Esophagus squamous epithelium (tissue), 5 donors: ENCODE results near the gene LRBA. TPM values are rescaled to one million over a fixed set of nuclear protein-coding genes. Genes with fewer than 3 reads are reported as not detected.

Experiments
- DNase-seq: peaks from one replicate; lab custom pipeline; 2025; lab: John Stamatoyannopoulos, UW
- H3K27ac ChIP-seq, 4 donors: fragments of 200-600 bp; sonication (generic); one replicate each; pipeline ENCODE4 v1.5.1; 2016 to 2019; ENCODE audit warnings: mild to moderate bottlenecking in 1 of 4
- H3K27me3 ChIP-seq, 4 donors: fragments of 200-600 bp; sonication (generic); 1 replicate in 3 of 4; 2 replicates in 1 of 4; pipeline versions ENCODE4 v1.5.1 to v1.6.0; 2017 to 2021; ENCODE audit warnings: antibody characterized with exemption in 1 of 4
- H3K36me3 ChIP-seq, 3 donors: fragments of 200-600 bp; sonication (generic); one replicate each; pipeline ENCODE4 v1.5.1; 2016 to 2019
- H3K4me1 ChIP-seq, 3 donors: fragments of 200-600 bp; sonication (generic); one replicate each; pipeline ENCODE4 v1.5.1; 2017 to 2019
- H3K4me3 ChIP-seq, 4 donors: fragments of 200-600 bp; sonication (generic); 1 replicate in 3 of 4; 2 replicates in 1 of 4; pipeline ENCODE4 v1.5.1; 2016 to 2019; ENCODE audit warnings: mild to moderate bottlenecking in 2 of 4, moderate library complexity in 1 of 4
- H3K9me3 ChIP-seq, 3 donors: fragments of 200-600 bp; sonication (generic); one replicate each; pipeline ENCODE4 v1.5.1; 2016 to 2019
- CTCF ChIP-seq, 6 experiments: fragments of 450-650 bp in 4 of 6; fragments of 200-600 bp in 2 of 6; sonication (generic) in 2 of 6; IDR thresholded peaks; one replicate each; pipeline ENCODE4 v1.5.1; 2016 to 2019; ENCODE audit warnings: antibody characterized with exemption in 6 of 6, mild to moderate bottlenecking in 4 of 6, moderate library complexity in 4 of 6
- POLR2A ChIP-seq, 4 donors: fragments of 450-650 bp; IDR thresholded peaks; one replicate each; pipeline ENCODE4 v1.6.1; 2017; ENCODE audit warnings: antibody characterized with exemption in 4 of 4, mild to moderate bottlenecking in 4 of 4, moderate library complexity in 3 of 4
- WGBS, 2 donors: methylation state at CpG; one replicate each; pipeline ENCODE4 v1.1.5; 2018; 5-methylcytosine and 5-hydroxymethylcytosine counted together
- intact Hi-C: fragments of 100-400 bp; cut with DNase I; formaldehyde crosslinking; loops from one replicate; pipeline ENCODE4 v1.15.0; 2022
- total RNA-seq, 4 donors: library from RNA; depleted of rRNA; stranded (reverse); fragments of >200 nt; gene quantifications; one replicate each; pipeline ENCODE4 v1.1.0, GENCODE V29; 2016
- donor health status: DM: yes; HTN: yes; CAD: no.

The LRBA gene
- total RNA-seq, 4 donors from 2014 or later: 54.7 to 91.8 (median 66.2) TPM

- intact Hi-C loops: no loop called here
- DNase-seq: no peak
- H3K4me3 ChIP-seq: no peak overlapping the region
- H3K27me3 ChIP-seq: no peaks in the 10 kb centered on the region
- no peaks in the 10 kb centered on the region for H3K4me1 ChIP-seq
- 97% methylated on average over 1 of the region's 1 CpG for WGBS, 2 donors
- no peaks in the 10 kb centered on the region for H3K9me3 ChIP-seq
- TF ChIP-seq POLR2A (IDR thresholded peaks at IDR 0.05) (no peak), CTCF (IDR thresholded peaks at IDR 0.05) (no peak)
- no peak overlapping the region for H3K27ac ChIP-seq
- peaks cover 0 to 10% (median 0%) of the 10 kb centered on the region in 3 donors for H3K36me3 ChIP-seq
Measured at GRCh38 chr4:150461957-150462356, 553.1 kb downstream of the LRBA start.

- Histone ChIP-seq H3K9me3 (no peaks in the 10 kb centered on the region), H3K27ac (no peak overlapping the region), H3K4me1 (no peaks in the 10 kb centered on the region), H3K36me3 (peaks cover 0 to 6% (median 0%) of the 10 kb centered on the region in 3 donors), H3K27me3 (no peaks in the 10 kb centered on the region), H3K4me3 (no peak overlapping the region)
- DNase-seq: no peak
- intact Hi-C loops: no loop called here
- WGBS, 2 donors: 61 to 70% methylated on average over 1 of the region's 1 CpG
- TF ChIP-seq POLR2A (IDR thresholded peaks at IDR 0.05) (no peak), CTCF (IDR thresholded peaks at IDR 0.05) (no peak)
Measured at GRCh38 chr4:150457802-150458201, 557.3 kb downstream of the LRBA start.

GRCh38 chr4:150451883-150452282 is 563.2 kb downstream of the LRBA start:
- no peak overlapping the region for H3K27ac ChIP-seq
- peaks cover 0 to 6% (median 0%) of the 10 kb centered on the region in 3 donors for H3K36me3 ChIP-seq
- TF ChIP-seq CTCF (IDR thresholded peaks at IDR 0.05) (no peak), POLR2A (IDR thresholded peaks at IDR 0.05) (no peak)
- no peaks in the 10 kb centered on the region for H3K9me3 ChIP-seq
- H3K27me3 ChIP-seq: no peaks in the 10 kb centered on the region
- H3K4me1 ChIP-seq: no peaks in the 10 kb centered on the region
- DNase-seq: no peak
- intact Hi-C loops: no loop called here
- no peak overlapping the region for H3K4me3 ChIP-seq
- 88 to 91% methylated on average over 3 of the region's 3 CpGs for WGBS, 2 donors

GRCh38 chr4:150447356-150447755 is 567.7 kb downstream of the LRBA start:
- no peak for DNase-seq
- TF ChIP-seq POLR2A (IDR thresholded peaks at IDR 0.05) (no peak), CTCF (IDR thresholded peaks at IDR 0.05) (no peak)
- H3K4me3 ChIP-seq: no peak overlapping the region
- intact Hi-C loops: no loop called here
- H3K27ac ChIP-seq: no peak overlapping the region
- H3K27me3 ChIP-seq: no peaks in the 10 kb centered on the region
- H3K4me1 ChIP-seq: no peaks in the 10 kb centered on the region
- no peaks in the 10 kb centered on the region for H3K36me3 ChIP-seq
- WGBS, 2 donors: 75 to 86% methylated on average over 1 of the region's 1 CpG
- no peaks in the 10 kb centered on the region for H3K9me3 ChIP-seq

GRCh38 chr4:150439451-150439933 is 575.6 kb downstream of the LRBA start:
- intact Hi-C loops: no loop called here
- Histone ChIP-seq H3K4me3 (no peak overlapping the region), H3K27ac (no peak overlapping the region), H3K27me3 (no peaks in the 10 kb centered on the region), H3K9me3 (no peaks in the 10 kb centered on the region), H3K36me3 (peaks cover 0 to 8% (median 0%) of the 10 kb centered on the region in 3 donors), H3K4me1 (no peaks in the 10 kb centered on the region)
- WGBS, 2 donors: 85 to 95% methylated on average over 3 of the region's 3 CpGs
- TF ChIP-seq CTCF (IDR thresholded peaks at IDR 0.05) (no peak), POLR2A (IDR thresholded peaks at IDR 0.05) (no peak)
- no peak for DNase-seq
